ENCODE data around the gene PCSK6. TPM values are rescaled to one million over a fixed set of nuclear protein-coding genes. Genes with fewer than 3 reads are reported as not detected.

The PCSK6 gene
- polyA plus RNA-seq, 1 donor from 2014 or later = 1.1 TPM

DNA sequence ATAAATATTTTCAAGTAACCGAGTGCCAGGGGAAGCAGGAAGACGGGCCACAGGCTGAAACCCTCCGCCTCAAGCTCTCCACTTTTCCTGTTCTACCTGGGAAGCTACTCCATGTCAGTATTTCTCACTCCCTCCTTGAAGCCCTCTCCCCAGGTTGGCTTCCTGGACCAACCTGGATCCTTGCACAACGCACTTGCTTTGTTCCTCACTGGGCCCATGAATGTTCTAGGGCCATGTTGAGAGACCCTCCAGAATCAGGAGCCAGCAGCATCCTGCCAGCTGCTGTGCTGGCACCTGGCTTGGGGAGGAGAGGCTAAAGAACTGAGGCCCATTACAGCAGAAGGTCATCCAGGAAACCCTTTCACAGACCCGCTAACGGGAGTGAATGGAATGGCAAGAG, 115.2 kb downstream of the PCSK6 start:
- Histone ChIP-seq H3F3A (ENCODE audit: insufficient read depth, low read length, poor library complexity, severe bottlenecking) (no peaks in the 10 kb centered on the region), H3K79me2 (replicated peaks; ENCODE audit: insufficient read depth, low read length) (no peaks in the 10 kb centered on the region), H3K36me3 (ENCODE audit: insufficient read depth, low read length) (no peaks in the 10 kb centered on the region), H3K4me2 (ENCODE audit: low read length) (no peak overlapping the region), H3K27ac (ENCODE audit: low read length) (no peak overlapping the region), H3K4me3 (ENCODE audit: low read length) (no peak overlapping the region), H4K20me1 (ENCODE audit: insufficient read depth) (no peaks in the 10 kb centered on the region), H3K9me3 (ENCODE audit: low read length) (no peaks in the 10 kb centered on the region), H3K9me2 (ENCODE audit: insufficient read depth, low read length) (no peaks in the 10 kb centered on the region), H2AFZ (ENCODE audit: low read depth, low read length) (no peak overlapping the region), H3K27me3 (ENCODE audit: insufficient read depth, low read depth, low read length) (no peaks in the 10 kb centered on the region), H3K9ac (ENCODE audit: low read length) (no peak overlapping the region)
- TF ChIP-seq SMC3 (conservative IDR thresholded peaks at IDR 0.05; ENCODE audit: poor library complexity) (no peak), EZH2 (IDR thresholded peaks at IDR 0.05; ENCODE audit: borderline replicate concordance, insufficient read depth, low read length, poor library complexity, severe bottlenecking) (no peak), MXI1 (conservative IDR thresholded peaks at IDR 0.05; ENCODE audit: poor library complexity, severe bottlenecking) (no peak), TAF1 (IDR thresholded peaks at IDR 0.05; ENCODE audit: low read depth) (no peak), EP300 (conservative IDR thresholded peaks at IDR 0.05; ENCODE audit: poor library complexity, severe bottlenecking) (no peak), RAD21 (conservative IDR thresholded peaks at IDR 0.05) (no peak), POLR2AphosphoS5 (IDR thresholded peaks at IDR 0.05) (no peak)
- TF ChIP-seq, protein P1, sequence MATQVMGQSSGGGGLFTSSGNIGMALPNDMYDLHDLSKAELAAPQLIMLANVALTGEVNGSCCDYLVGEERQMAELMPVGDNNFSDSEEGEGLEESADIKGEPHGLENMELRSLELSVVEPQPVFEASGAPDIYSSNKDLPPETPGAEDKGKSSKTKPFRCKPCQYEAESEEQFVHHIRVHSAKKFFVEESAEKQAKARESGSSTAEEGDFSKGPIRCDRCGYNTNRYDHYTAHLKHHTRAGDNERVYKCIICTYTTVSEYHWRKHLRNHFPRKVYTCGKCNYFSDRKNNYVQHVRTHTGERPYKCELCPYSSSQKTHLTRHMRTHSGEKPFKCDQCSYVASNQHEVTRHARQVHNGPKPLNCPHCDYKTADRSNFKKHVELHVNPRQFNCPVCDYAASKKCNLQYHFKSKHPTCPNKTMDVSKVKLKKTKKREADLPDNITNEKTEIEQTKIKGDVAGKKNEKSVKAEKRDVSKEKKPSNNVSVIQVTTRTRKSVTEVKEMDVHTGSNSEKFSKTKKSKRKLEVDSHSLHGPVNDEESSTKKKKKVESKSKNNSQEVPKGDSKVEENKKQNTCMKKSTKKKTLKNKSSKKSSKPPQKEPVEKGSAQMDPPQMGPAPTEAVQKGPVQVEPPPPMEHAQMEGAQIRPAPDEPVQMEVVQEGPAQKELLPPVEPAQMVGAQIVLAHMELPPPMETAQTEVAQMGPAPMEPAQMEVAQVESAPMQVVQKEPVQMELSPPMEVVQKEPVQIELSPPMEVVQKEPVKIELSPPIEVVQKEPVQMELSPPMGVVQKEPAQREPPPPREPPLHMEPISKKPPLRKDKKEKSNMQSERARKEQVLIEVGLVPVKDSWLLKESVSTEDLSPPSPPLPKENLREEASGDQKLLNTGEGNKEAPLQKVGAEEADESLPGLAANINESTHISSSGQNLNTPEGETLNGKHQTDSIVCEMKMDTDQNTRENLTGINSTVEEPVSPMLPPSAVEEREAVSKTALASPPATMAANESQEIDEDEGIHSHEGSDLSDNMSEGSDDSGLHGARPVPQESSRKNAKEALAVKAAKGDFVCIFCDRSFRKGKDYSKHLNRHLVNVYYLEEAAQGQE (IDR thresholded peaks at IDR 0.05; ENCODE audit: borderline replicate concordance) = no peak
- TF ChIP-seq, protein P2, sequence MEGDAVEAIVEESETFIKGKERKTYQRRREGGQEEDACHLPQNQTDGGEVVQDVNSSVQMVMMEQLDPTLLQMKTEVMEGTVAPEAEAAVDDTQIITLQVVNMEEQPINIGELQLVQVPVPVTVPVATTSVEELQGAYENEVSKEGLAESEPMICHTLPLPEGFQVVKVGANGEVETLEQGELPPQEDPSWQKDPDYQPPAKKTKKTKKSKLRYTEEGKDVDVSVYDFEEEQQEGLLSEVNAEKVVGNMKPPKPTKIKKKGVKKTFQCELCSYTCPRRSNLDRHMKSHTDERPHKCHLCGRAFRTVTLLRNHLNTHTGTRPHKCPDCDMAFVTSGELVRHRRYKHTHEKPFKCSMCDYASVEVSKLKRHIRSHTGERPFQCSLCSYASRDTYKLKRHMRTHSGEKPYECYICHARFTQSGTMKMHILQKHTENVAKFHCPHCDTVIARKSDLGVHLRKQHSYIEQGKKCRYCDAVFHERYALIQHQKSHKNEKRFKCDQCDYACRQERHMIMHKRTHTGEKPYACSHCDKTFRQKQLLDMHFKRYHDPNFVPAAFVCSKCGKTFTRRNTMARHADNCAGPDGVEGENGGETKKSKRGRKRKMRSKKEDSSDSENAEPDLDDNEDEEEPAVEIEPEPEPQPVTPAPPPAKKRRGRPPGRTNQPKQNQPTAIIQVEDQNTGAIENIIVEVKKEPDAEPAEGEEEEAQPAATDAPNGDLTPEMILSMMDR (IDR thresholded peaks at IDR 0.05; ENCODE audit: poor library complexity, severe bottlenecking) = no peak

DNA sequence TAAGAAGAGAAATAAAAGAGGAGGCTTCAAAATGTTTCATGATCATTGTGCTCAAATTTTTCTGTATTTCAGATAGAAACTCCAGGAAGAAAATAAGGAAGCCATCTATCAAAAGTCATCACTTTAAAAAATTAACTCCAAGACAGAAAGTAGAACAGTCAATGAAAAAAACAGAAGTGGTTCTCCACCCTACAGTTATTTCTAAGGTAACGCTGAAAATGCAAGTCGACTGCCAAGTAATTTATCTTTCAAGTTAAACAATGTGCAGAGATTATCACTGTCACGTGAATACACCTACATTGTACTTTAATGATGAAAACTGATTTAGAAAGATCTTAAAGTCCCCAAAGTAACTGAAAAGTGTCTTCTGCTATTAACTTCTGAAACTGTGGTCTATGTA, 115.9 kb downstream of the PCSK6 start:
- H3K9me2 ChIP-seq (ENCODE audit: insufficient read depth, low read length) = no peaks in the 10 kb centered on the region
- H3F3A ChIP-seq (ENCODE audit: insufficient read depth, low read length, poor library complexity, severe bottlenecking) = no peaks in the 10 kb centered on the region
- H3K9ac ChIP-seq (ENCODE audit: low read length) = no peak overlapping the region
- no peak overlapping the region for H3K4me2 ChIP-seq (ENCODE audit: low read length)
- H3K4me3 ChIP-seq (ENCODE audit: low read length) = no peak overlapping the region
- no peaks in the 10 kb centered on the region for H3K36me3 ChIP-seq (ENCODE audit: insufficient read depth, low read length)
- no peaks in the 10 kb centered on the region for H4K20me1 ChIP-seq (ENCODE audit: insufficient read depth)
- TF ChIP-seq RAD21 (conservative IDR thresholded peaks at IDR 0.05) = no peak
- TF ChIP-seq EZH2 (IDR thresholded peaks at IDR 0.05; ENCODE audit: borderline replicate concordance, insufficient read depth, low read length, poor library complexity, severe bottlenecking) = no peak
- no peak for TF ChIP-seq POLR2AphosphoS5 (IDR thresholded peaks at IDR 0.05)
- no peak for TF ChIP-seq TAF1 (IDR thresholded peaks at IDR 0.05; ENCODE audit: low read depth)
- TF ChIP-seq, protein P1 (IDR thresholded peaks at IDR 0.05; ENCODE audit: borderline replicate concordance) = no peak
- TF ChIP-seq, protein P2 (IDR thresholded peaks at IDR 0.05; ENCODE audit: poor library complexity, severe bottlenecking) = no peak
- no peaks in the 10 kb centered on the region for H3K9me3 ChIP-seq (ENCODE audit: low read length)
- H3K79me2 ChIP-seq (replicated peaks; ENCODE audit: insufficient read depth, low read length) = no peaks in the 10 kb centered on the region
- H3K27ac ChIP-seq (ENCODE audit: low read length) = no peak overlapping the region
- no peaks in the 10 kb centered on the region for H3K27me3 ChIP-seq (ENCODE audit: insufficient read depth, low read depth, low read length)
- H2AFZ ChIP-seq (ENCODE audit: low read depth, low read length) = no peak overlapping the region

Measured in neural cell (in vitro differentiated cells).